ENCODE measurements around the gene MYRIP.

DNA sequence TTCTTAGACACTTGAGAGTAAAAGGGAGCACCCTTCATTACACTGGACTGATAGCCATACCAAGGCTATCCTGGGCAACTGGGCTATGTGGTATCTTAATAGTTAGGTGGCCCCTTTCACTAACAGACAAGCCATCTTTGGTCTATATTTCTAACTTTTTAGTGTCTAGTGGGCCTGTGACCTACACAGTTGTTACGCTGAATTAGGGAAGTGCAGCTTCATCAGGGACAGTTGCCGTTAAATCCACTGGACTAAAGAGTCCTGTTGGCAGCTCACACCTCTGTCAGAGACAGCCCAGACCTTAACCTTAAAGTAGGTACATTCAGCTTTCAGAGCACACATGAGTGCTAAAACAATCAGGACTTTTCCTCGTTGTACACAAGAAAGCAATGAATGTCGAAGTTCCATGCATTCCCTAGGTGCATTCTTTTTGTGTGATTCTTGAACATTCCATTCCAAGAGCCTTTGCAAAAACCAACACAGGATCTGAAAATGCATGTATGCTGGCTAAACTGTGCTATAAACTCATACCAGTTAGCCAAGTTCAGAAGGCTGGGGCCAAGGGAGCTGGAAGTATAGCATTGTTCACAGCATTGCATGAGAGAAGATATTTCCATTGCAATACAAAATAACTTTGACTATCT, 269.9 kb downstream of the MYRIP start:
- TF ChIP-seq TCF7L2 (IDR thresholded peaks at IDR 0.05; ENCODE audit: borderline replicate concordance, extremely low read depth, insufficient read depth, insufficient read length) (no peak), POLR2A (IDR thresholded peaks at IDR 0.05; ENCODE audit: borderline replicate concordance, extremely low read depth, insufficient read depth, insufficient read length) (no peak), SIN3A (IDR thresholded peaks at IDR 0.05; ENCODE audit: low read depth) (no peak), RAD21 (IDR thresholded peaks at IDR 0.05; ENCODE audit: low read depth) (no peak), SRF (IDR thresholded peaks at IDR 0.05; ENCODE audit: low read depth) (no peak), POLR2AphosphoS5 (IDR thresholded peaks at IDR 0.05; ENCODE audit: low read depth, low read length) (no peak)
- TF ChIP-seq, protein P1, sequence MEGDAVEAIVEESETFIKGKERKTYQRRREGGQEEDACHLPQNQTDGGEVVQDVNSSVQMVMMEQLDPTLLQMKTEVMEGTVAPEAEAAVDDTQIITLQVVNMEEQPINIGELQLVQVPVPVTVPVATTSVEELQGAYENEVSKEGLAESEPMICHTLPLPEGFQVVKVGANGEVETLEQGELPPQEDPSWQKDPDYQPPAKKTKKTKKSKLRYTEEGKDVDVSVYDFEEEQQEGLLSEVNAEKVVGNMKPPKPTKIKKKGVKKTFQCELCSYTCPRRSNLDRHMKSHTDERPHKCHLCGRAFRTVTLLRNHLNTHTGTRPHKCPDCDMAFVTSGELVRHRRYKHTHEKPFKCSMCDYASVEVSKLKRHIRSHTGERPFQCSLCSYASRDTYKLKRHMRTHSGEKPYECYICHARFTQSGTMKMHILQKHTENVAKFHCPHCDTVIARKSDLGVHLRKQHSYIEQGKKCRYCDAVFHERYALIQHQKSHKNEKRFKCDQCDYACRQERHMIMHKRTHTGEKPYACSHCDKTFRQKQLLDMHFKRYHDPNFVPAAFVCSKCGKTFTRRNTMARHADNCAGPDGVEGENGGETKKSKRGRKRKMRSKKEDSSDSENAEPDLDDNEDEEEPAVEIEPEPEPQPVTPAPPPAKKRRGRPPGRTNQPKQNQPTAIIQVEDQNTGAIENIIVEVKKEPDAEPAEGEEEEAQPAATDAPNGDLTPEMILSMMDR (IDR thresholded peaks at IDR 0.05 in 2 of 3, conservative IDR thresholded peaks at IDR 0.05 in 1 of 3; ENCODE audit: borderline replicate concordance in 1 of 3, insufficient read depth in 1 of 3, low read depth in 2 of 3, low read length in 2 of 3): no peak
- TF ChIP-seq, protein P2, sequence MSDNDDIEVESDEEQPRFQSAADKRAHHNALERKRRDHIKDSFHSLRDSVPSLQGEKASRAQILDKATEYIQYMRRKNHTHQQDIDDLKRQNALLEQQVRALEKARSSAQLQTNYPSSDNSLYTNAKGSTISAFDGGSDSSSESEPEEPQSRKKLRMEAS (IDR thresholded peaks at IDR 0.05): no peak

All from HCT116 (cell line).